Thymus (tissue), 11 donors: ENCODE data around the gene KRT23. TPM values are rescaled to one million over a fixed set of nuclear protein-coding genes. Genes with fewer than 3 reads are reported as not detected.

ENCODE experiments used
- DNase-seq, 9 donors: peaks; one replicate each; pipeline ENCODE4 v3.0.0-alpha.2; 2013; ENCODE audit warnings: low spot score in 9 of 9, low read depth in 6 of 9, missing footprints in 1 of 9
- H3K27ac ChIP-seq, 2 donors: one replicate each; pipeline ENCODE4 v1.5.1; 2013; ENCODE audit warnings: control low read depth in 1 of 2, low read depth in 1 of 2, low read length in 1 of 2, mild to moderate bottlenecking in 1 of 2, moderate library complexity in 1 of 2
- H3K27me3 ChIP-seq, 2 donors: one replicate each; pipeline ENCODE4 v1.5.1; 2013; ENCODE audit warnings: low read length in 1 of 2; ENCODE audit not compliant: control insufficient read depth in 2 of 2, insufficient read depth in 1 of 2
- H3K36me3 ChIP-seq, 2 donors: one replicate each; pipeline ENCODE4 v1.5.1; 2013; ENCODE audit warnings: low read length in 1 of 2, mild to moderate bottlenecking in 1 of 2, moderate library complexity in 1 of 2; ENCODE audit not compliant: control insufficient read depth in 2 of 2, insufficient read depth in 2 of 2
- H3K4me1 ChIP-seq, 2 donors: one replicate each; pipeline ENCODE4 v1.5.1; 2013; ENCODE audit warnings: low read length in 2 of 2; ENCODE audit not compliant: control insufficient read depth in 2 of 2, insufficient read depth in 2 of 2
- H3K4me3 ChIP-seq, 2 donors: one replicate each; pipeline ENCODE4 v1.5.1; 2013; ENCODE audit warnings: low read length in 2 of 2, control low read depth in 1 of 2, mild to moderate bottlenecking in 1 of 2
- H3K9me3 ChIP-seq, 2 donors: one replicate each; pipeline ENCODE4 v1.5.1; 2013; ENCODE audit warnings: low read length in 1 of 2, mild to moderate bottlenecking in 1 of 2; ENCODE audit not compliant: control insufficient read depth in 2 of 2, insufficient read depth in 1 of 2
- whole genome bisulfite sequencing: extraction: QIAGEN DNeasy Blood & Tissue Kit; methylation state at CpG from one replicate; pipeline ENCODE4 v1.1.7; 2013; 5-methylcytosine and 5-hydroxymethylcytosine counted together
- polyA plus RNA-seq: library from polyadenylated mRNA; stranded (reverse); fragments of 200-250 nt; gene quantifications from one replicate; pipeline ENCODE4 v1.2.3, GENCODE V29; 2013
- total RNA-seq: library from RNA; stranded (reverse); fragments of 120-200 nt; gene quantifications from one replicate; pipeline ENCODE4 v1.2.4, GENCODE V29; 2013
- donor health status: healthy.

KRT23 gene
- total and polyA plus RNA-seq, 2 donors, result 1.5 to 30.7 TPM

DNA sequence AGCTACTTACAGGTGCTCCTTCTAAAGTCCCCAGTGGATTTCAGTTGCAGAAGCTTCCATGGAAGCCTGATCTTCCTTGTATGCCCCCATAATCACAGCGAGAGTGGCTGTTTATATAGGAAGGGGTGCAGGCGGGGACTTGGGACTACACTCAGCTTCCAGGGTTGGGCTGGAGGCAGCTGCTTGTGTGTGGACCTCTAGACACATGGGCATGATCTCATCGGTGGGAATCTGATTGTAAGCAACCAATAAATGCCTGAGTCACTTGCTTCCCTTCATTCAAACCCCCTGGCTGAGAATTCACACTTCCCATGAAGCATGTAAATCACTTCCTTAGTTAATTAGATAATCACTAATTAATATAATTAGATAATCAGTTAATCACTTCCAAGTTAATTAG is 51.4 kb downstream of the KRT23 start:
- Histone ChIP-seq H3K27ac (no peak overlapping the region), H3K36me3 (no peaks in the 10 kb centered on the region), H3K27me3 (peaks cover 0 to 6% of the 10 kb centered on the region in 2 donors), H3K4me3 (no peak overlapping the region), H3K4me1 (no peaks in the 10 kb centered on the region), H3K9me3 (no peaks in the 10 kb centered on the region)
- no peak for DNase-seq
- 87% methylated on average over 3 of the region's 3 CpGs for WGBS

DNA sequence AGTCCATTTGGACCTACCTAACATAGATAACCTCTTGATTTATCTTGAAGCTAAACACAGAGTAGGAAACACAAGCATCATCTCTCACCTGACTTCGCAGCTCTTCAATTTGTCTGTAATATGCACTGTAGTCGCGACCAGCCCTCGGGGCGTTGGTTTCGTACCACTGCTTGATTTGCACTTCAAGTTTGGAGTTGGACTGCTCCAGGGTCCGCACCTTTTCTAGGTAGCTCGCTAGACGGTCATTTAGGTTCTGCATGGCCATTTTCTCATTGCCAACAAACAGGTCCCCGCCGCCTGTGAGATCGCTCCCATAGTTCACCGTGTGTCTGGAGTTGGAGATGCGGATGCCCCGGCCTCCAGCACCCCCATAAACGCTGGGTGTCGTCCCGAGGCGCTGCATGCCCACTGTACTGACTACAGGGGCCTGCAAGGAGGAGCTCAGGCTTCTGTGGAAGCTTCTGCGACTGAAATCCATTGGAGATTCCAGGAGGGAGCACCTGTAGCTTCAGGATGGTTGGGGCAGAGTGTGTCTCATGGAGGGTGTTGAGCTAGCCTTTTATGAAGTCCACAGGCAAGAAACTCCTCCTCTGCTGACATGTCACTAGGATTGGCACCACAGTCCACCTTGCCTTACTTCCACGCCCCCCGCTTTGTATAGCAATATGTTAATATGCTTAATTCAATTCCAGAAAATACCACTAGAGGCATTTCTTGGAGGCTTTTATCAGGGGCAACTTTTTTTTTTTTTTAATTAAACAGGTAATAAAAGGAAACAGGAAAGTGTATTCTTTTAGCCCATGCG is 52.5 kb downstream of the KRT23 start, which contains the start of gene KRT20:
KRT20 (minus strand) TSS at position 535 of the 805 bp plus-strand sequence; CDS start at position 478, 57 bp downstream.
- WGBS, result 95% methylated on average over 23 of the region's 23 CpGs
- DNase-seq, result no peak

DNA sequence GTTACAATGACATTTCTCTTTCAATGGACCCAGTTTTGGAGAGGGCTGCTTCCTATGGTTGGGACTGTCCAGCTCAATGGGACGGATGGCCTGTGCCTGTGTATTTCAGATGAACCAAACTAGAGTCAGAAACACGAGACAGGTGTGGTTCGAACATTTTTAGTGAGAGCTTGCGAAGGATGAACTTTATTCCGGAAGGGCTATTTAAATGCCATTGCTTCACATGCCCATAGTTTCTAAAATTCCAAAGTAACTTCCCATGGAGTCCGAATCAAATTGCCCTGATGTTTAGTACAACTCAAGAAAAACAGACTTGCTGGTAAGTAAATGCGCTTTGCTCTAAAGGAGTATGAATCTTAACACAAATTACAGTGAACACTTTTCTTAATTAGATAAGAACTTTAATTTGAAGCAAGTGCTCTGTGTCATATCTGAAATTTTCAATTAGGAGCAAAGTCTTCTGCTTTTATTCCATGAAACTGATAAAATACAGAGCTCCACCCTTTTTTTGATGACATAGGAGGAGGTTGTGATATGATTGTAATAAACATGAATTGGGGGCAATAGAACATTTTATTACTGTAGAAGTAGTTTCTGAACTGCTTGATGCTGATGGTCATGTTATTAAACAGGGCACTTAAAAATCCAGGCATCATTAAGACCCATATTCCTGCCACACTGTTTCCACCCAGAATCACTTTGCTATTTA is 53.7 kb downstream of the KRT23 start:
- no peak overlapping the region for H3K27ac ChIP-seq
- H3K4me3 ChIP-seq, result no peak overlapping the region
- H3K36me3 ChIP-seq, result no peaks in the 10 kb centered on the region
- WGBS, result 98% methylated on average over 7 of the region's 7 CpGs
- no peaks in the 10 kb centered on the region for H3K4me1 ChIP-seq
- H3K9me3 ChIP-seq, result no peaks in the 10 kb centered on the region
- peaks cover 0 to 6% of the 10 kb centered on the region in 2 donors for H3K27me3 ChIP-seq
- DNase-seq, result no peak

More for the DNA sequence above, 52.5 kb downstream of the KRT23 start, which contains the start of gene KRT20:
- H3K4me1 ChIP-seq, result no peaks in the 10 kb centered on the region
- H3K9me3 ChIP-seq, result no peaks in the 10 kb centered on the region
- no peak within 1 kb of the TSS for H3K27ac ChIP-seq
- no peak within 1 kb of the TSS for H3K4me3 ChIP-seq
- no peaks in the 10 kb centered on the region for H3K36me3 ChIP-seq
- H3K27me3 ChIP-seq, result peaks cover 0 to 6% of the 10 kb centered on the region in 2 donors

DNA sequence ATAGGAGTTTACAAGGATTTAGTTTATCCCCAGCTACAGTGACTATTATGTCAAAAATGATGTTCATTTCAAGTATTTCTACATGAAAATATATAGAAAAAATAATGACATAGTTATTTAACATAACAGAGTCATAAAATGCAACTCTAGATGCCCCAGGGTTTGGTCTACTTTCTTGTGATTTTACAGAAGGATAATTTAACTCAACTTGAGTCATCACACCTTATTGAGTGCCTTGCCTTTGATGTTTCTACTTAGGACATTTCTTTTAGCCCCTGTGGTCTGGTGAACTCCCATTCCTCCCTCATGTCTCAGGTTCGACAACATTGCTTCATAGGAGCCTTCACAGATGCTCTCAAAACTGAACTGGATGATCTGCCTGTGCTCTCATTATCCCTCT is 54.4 kb downstream of the KRT23 start:
- no peak overlapping the region for H3K27ac ChIP-seq
- DNase-seq, result no peak
- peaks cover 0 to 6% of the 10 kb centered on the region in 2 donors for H3K27me3 ChIP-seq
- 95% methylated on average over 1 of the region's 1 CpG for WGBS
- H3K4me1 ChIP-seq, result no peaks in the 10 kb centered on the region
- H3K36me3 ChIP-seq, result no peaks in the 10 kb centered on the region
- no peaks in the 10 kb centered on the region for H3K9me3 ChIP-seq
- H3K4me3 ChIP-seq, result no peak overlapping the region

DNA sequence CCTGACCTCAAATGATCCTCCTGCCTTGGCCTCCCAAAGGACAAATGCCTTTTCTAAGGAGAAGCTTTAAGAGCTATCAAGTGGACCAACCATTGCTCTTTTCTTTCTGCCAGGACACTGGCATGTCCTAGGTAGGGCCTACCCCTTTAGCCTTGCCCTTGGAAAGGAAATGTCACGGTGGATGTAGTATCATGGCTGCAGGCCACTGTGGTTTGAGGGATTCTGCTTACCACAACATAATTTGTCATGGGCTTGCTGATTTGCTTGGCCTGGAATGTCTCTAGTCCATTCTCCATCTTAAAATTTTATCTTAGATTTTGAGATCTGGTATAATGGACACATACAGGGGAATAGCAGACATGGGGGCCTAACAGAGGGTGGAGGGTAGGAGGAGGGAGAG is 58.4 kb downstream of the KRT23 start:
- H3K9me3 ChIP-seq, result no peaks in the 10 kb centered on the region
- H3K27ac ChIP-seq, result no peak overlapping the region
- WGBS, result 92% methylated on average over 1 of the region's 1 CpG
- no peaks in the 10 kb centered on the region for H3K4me1 ChIP-seq
- H3K4me3 ChIP-seq, result no peak overlapping the region
- no peaks in the 10 kb centered on the region for H3K36me3 ChIP-seq
- no peaks in the 10 kb centered on the region for H3K27me3 ChIP-seq
- DNase-seq, result no peak

DNA sequence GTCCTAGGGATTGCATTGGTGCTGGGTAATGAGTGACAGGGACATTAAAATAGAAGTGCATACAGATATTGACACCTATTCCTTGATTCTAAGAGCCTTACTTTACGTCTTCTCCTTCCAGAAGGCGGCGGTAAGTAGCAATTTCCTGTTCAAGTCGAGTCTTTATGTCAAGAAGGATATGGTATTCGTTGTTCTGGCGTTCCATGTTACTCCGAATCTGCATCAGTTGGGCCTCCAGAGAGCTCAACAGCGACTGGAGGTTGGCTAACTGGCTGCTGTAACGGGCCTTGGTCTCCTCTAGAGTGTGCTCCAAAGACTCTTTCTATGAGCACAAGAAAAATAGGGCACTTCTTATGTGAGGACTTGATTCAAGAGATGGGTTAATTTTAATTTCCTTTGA is 59.4 kb downstream of the KRT23 start:
- Histone ChIP-seq H3K36me3 (no peaks in the 10 kb centered on the region), H3K4me1 (no peaks in the 10 kb centered on the region), H3K27ac (no peak overlapping the region), H3K9me3 (no peaks in the 10 kb centered on the region), H3K27me3 (no peaks in the 10 kb centered on the region), H3K4me3 (no peak overlapping the region)
- DNase-seq, result no peak
- WGBS, result 94% methylated on average over 9 of the region's 9 CpGs

DNA sequence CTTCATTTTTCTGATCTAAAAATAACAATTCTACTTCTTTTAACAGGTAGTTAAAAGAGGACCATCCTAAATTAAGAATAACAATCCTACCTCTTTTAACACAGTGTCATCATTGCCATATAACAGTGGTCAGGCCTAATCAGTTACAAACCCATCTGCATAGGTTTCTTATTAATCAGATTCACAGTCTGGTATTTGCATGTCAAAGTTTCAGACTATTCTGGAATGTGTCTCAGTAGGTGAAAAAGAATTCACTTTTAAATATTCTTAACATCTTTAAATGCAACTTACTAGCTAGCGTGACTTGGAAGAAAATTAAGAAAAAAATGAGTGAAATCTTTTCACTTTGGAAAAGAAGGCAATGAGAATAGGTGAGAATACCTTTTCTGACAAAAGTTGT is 63.6 kb downstream of the KRT23 start:
- Histone ChIP-seq H3K27ac (no peak overlapping the region), H3K27me3 (peaks cover 0 to 2% of the 10 kb centered on the region in 2 donors), H3K4me3 (no peak overlapping the region), H3K36me3 (no peaks in the 10 kb centered on the region), H3K4me1 (no peaks in the 10 kb centered on the region), H3K9me3 (no peaks in the 10 kb centered on the region)
- DNase-seq, result no peak
- WGBS, result 100% methylated on average over 1 of the region's 1 CpG

DNA sequence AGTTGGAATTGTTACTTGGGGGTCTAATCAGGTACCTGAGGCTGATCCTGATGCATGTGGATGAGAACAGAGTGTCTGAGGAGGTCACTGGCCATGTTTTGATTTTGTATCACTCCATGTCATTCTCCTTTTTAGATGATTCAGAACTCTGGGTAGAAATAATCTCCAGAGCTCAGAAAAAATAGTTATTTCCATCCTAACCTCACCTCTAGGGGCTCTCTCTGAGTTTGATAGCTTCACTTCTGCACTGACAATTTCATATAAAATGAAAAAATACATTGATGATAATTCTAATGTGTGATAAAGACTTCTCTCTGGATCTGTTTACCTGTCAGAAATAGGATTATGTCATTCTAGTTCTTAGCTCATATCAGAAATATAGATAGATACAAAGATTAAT is 64.2 kb downstream of the KRT23 start:
- no peak for DNase-seq
- Histone ChIP-seq H3K4me3 (no peak overlapping the region), H3K4me1 (no peaks in the 10 kb centered on the region), H3K27ac (no peak overlapping the region), H3K27me3 (peaks cover 0 to 2% of the 10 kb centered on the region in 2 donors), H3K36me3 (no peaks in the 10 kb centered on the region), H3K9me3 (no peaks in the 10 kb centered on the region)
